Hematopoietic multipotent progenitor cell treated with erythropoietin and hydrocortisone succinate and interleukin-3 and kit ligand, for 6 days (in vitro differentiated cells): ENCODE measurements around the gene SLC25A43.
"Not testable (repeated sequence)": the region's sequence is repeated elsewhere in the genome, so short reads cannot be mapped to it uniquely, and the experiment has no call there.

Source experiments
- DNase-seq: peaks from one replicate; pipeline ENCODE4 v3.0.0-alpha.2; 2015

The SLC25A43 gene

GRCh38 chrX:119398974-119399771 lies at the start of gene SLC25A43:
TSS of gene SLC25A43 (plus strand) at chrX:119399336. CDS start at chrX:119399404, 68 bp downstream.
- peak; percentile 42 for DNase-seq

GRCh38 chrX:119359618-119360382 lies 39.3 kb upstream of the SLC25A43 start:
- no peak for DNase-seq

DNA sequence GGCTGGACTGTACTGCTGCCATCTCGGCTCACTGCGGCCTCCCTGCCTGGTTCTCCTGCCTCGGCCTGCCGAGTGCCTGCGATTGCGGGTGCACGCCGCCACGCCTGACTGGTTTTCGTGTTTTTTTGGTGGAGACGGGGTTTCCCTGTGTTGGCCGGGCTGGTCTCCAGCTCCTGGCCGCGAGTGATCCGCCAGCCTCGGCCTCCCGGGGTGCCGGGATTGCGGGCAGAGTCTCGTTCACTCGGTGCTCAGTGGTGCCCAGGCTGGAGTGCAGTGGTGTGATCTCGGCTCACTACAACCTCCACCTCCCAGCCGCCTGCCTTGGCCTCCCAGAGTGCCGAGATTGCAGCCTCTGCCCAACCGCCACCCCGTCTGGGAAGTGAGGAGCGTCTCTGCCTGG lies 37.7 kb upstream of the SLC25A43 start:
- DNase-seq = not testable (repeated sequence)

- not testable (repeated sequence) for DNase-seq
These were observed 37.1 kb upstream of the SLC25A43 start for GRCh38 chrX:119362074-119362473.

DNA sequence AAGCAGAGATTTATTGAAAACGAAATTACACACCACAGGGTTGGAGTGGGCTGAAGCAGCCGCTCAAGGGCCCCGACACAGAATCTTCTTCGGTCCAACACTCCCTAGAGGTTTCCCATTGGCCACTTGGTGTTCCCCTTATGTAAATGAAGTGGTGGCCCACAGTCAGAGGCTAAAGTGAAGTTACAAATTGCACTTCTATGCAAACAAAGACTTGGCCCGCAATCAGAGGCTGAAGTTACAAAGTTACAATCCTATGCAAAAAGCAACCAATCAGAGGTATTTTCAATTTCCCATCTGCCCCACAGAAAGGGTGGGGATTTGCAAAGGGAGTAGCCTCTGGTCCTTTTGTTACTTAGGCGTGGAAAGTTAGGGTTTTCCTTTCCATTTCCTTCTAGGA lies 35.7 kb upstream of the SLC25A43 start:
- no peak for DNase-seq

DNA sequence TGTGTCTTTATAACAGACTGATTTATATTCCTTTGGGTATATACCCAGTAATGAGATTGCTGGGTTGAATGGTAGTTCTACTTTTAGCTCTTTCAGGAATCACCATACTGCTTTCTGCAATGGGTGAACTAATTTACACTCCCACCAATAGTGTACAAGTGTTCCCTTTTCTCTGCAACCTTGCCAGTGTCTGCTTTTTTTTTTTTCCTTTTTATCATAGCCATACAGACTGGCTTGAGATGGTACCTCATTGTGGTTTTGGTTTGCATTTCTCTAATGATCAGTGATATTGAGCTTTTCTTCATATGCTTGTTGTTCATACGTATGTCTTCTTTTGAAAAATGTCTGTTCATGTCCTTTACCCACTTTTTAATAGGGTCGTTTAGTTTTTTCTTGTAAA lies 27.3 kb upstream of the SLC25A43 start:
- peak; percentile 55 for DNase-seq

- DNase-seq = no peak
These were observed 24.4 kb upstream of the SLC25A43 start for GRCh38 chrX:119374736-119375135.

- no peak for DNase-seq
These were observed 23.6 kb upstream of the SLC25A43 start for GRCh38 chrX:119375561-119375960.

DNA sequence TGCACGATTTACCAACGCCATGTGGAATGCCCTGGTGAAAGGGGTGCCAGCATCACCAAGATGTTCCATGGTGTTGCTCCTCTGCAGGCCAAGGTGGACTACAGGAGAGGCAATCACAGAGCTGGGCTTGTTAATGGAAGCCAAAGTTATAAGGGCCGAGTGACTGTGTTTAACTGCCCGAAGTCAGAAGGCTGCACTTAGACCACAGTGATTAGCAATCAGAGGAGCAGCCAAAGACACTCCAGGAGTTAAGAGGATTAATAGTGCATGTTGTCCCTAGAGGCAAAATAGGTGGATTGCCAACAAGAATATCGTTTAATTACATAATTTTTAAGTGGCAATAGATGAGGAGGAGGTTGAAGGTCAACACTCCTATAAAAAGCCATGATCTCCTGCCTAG lies 22.8 kb upstream of the SLC25A43 start:
- DNase-seq = no peak

DNA sequence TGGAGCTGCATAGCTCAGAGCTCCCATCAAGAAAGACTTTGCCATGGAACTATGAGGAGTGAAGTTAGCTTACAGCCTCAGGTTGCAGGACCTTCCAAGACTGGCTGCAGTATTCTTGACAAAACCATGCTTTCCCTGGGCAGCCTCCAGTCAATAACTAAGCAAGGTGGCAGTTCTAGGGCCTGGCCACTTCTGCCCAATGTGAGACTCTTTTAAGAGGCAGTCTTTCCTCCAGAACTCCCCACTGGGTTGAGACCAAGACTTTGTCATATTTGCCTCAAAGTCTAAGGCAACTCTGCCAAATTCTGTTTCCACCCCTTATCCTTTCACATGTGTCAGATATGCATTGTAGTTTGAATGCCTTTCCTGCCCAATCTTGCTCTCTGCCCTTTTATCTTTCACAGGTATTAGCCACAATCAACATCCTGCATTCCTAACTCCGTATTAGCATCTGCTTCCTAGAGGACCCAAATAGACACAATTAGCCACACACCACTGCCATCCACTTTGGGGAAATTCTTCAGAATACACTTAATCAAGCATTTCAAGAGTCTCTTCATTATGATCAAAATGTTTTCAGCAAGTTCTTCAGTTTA lies 17.7 kb upstream of the SLC25A43 start:
- no peak for DNase-seq

GRCh38 chrX:119382606-119383005 lies 16.5 kb upstream of the SLC25A43 start:
- no peak for DNase-seq

DNA sequence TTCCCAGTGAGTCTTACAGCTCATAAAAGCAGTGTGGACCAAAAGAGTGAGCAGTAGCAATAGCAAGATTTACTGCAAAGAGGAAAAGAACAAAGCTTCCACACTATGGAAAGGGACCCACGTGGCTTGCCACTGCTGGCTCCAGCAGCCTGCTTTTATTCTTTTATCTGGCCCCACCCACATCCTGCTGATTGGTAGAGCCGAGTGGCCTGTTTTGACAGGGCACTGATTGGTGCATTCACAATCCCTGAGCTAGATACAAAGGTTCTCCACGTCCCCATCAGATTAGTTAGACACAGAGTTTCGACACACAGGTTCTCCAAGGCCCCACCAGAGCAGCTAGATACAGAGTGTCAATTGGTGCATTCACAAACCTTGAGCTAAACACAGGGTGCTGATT lies 12.5 kb upstream of the SLC25A43 start:
- not testable (repeated sequence) for DNase-seq

DNA sequence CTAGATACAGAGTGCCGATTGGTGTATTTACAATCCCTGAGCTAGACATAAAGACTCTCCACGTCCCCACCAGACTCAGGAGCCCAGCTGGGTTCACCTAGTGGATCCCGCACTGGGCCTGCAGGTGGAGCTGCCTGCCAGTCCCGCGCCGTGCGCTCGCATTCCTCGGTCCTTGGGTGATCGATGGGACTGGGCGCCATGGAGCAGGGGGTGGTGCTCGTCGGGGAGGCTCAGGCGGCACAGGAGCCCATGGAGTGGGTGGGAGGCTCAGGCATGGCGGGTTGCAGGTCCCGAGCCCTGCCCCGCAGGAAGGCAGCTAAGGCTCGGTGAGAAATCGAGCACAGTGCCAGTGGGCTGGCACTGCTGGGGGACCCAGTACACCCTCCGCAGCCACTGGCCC lies 11.7 kb upstream of the SLC25A43 start:
- not testable (repeated sequence) for DNase-seq

GRCh38 chrX:119389214-119389613 lies 9.9 kb upstream of the SLC25A43 start:
- no peak for DNase-seq

DNA sequence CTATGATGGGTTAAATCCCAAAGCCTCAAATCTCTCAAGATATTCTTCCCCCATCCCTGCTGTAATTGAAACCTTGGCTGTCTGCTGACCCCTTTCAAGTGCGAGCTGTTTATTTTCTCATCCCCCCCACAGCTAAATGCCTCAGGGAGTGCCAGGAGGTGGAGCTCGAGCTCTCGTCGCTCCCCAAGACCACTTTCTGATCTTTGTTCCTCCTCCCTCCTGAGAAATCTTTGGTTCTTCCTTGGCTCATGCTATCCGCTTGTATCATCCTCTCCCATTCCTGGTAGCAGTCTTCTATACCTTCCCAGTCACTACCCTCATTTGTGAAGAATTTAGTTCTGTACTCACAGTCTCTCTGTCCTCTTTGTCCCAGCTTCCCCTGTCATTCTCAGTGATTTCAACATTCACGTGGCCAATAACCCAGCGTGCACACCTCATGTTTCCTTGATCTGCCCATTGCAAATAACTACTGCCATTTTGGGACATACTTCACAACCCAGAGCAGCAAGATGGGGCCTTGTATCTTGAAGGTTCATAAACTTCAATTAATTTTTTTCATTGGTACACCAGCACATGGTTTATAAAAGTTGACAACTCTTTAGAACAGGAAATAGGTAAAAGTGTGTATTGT lies 9.2 kb upstream of the SLC25A43 start:
- no peak for DNase-seq

- peak; percentile 61 for DNase-seq
These were observed 7.9 kb upstream of the SLC25A43 start for GRCh38 chrX:119391279-119391678.

DNA sequence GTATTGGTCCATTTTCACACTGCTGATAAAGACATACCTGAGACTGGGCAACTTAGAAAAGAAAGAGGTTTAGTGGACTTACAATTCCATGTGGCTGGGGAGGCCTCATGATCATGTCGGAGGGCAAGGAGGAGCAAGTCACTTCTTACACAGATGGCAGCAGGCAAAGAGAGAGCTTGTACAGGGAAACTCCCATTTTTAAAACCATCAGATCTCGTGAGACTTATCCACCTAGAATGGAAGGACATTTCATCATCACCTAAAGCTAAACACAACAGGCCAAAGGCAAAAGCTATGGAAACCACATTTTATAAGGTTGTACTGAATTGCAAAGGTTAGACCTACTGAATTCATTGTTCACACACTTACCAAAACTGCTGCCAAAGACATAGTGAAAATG lies 6.0 kb upstream of the SLC25A43 start:
- DNase-seq = no peak

GRCh38 chrX:119398587-119398973 lies 556 bp upstream of the SLC25A43 start:
- peak; percentile 8 for DNase-seq

DNA sequence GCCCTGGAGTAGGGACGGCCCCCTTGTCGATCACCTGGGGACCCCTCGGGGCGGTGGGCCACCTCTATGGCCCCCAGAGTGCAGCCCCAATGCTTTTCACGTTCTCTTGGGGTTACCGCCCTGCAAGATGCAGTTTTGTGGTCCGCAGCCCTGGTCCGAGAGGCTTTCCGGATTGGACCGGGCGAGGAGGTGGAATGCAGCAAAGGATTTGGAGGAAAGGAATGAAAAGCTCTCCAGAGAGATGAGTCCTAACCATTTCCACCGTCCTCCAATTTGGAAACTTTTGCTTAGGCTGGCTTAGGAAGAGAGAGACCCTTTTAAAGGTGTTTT lies 601 bp downstream of the SLC25A43 start:
- DNase-seq = no peak

DNA sequence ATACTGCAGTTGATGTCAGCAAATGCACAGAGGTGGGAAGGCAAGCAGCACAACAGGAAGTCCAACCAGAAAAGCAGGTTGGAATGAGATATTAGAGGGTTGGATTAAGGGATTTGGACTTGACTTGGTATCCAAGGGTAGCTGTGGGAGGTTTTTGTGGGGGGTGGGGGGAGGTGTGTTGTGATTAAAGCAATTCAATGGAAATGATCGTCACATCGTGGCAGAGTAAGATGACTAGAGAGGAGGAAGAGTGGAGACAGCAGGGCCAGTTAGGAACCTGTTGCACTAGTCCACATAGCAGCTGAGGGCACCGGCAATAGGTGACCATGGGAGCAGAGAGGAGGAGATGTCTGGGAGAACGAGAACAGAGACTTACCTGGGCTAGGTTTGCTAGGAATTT lies 2.4 kb downstream of the SLC25A43 start:
- no peak for DNase-seq

DNA sequence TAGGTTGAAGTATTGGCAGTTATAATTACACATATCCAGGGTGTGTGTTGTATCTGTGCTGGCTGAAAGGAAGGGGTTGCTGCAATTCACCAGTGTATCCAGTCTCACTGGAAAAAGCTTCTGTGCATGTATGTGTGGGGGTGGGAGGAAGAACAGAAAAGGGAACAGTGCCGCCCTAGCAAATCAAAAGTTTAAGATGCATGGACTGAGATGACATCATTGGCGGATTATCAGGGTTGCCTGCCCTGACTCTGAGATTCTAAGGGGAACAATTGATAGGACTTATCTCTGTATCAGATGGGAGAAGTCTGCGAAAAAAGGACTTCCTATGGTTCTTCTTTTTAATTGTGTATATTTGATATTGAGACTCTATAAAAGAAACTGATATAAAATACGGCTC lies 3.5 kb downstream of the SLC25A43 start:
- DNase-seq = peak; percentile 28

- peak; percentile 54 for DNase-seq
These were observed 7.6 kb downstream of the SLC25A43 start for GRCh38 chrX:119406776-119407175.

DNA sequence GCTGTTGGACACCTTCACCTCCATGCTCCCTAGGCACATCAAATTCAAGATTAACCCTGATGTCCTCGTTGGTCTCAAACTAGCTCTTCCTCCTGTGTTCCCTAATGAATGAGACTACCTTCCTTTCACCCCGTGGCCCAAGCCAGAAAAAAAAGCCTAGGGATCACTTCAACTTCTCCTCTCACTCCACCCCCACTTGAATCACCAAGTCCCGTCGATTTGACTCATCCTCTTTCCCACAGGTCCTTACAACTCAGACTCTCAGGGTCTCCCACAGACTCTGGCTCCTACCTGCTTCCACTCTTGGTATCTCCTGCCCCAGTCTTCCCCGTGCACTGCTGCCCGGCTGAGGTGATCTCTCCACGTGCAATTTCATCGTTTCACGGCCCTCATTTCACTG lies 8.5 kb downstream of the SLC25A43 start:
- DNase-seq = no peak
